ENCODE measurements around the gene EHHADH.

GRCh38 chr3:185153171-185153771 is 100.6 kb downstream of the EHHADH start:
- TF ChIP-seq U2AF2 (IDR thresholded peaks at IDR 0.05; ENCODE audit: low read depth, low read length) = no peak
- no peak; the same call in 1 of the 2 replicates for TF ChIP-seq ZBTB34 (CRISPR knock-in tag; IDR thresholded peaks at IDR 0.05)
- no peak for TF ChIP-seq USF2 (IDR thresholded peaks at IDR 0.05; ENCODE audit: low read depth, low read length)
- TF ChIP-seq USF2 (CRISPR knock-in tag; IDR thresholded peaks at IDR 0.05; ENCODE audit: borderline replicate concordance) = no peak
- no peak for TF ChIP-seq CTCF (CRISPR knock-in tag; IDR thresholded peaks at IDR 0.05)
- TF ChIP-seq ZNF282 (IDR thresholded peaks at IDR 0.05; ENCODE audit: partially characterized antibody) = no peak
- no peak for TF ChIP-seq POLR2A (IDR thresholded peaks at IDR 0.05; ENCODE audit: insufficient read depth in 1 of 2, low read depth in 2 of 2, low read length in 2 of 2)
- no peak for TF ChIP-seq ZIK1 (CRISPR knock-in tag; IDR thresholded peaks at IDR 0.05; ENCODE audit: borderline replicate concordance, low read depth)
- TF ChIP-seq EP300 (IDR thresholded peaks at IDR 0.05; ENCODE audit: low read depth in 2 of 2, low read length in 2 of 2) = no peak
- TF ChIP-seq EP300 (CRISPR knock-in tag; IDR thresholded peaks at IDR 0.05; ENCODE audit: borderline replicate concordance) = no peak
- no peak for TF ChIP-seq SNRNP70 (IDR thresholded peaks at IDR 0.05; ENCODE audit: low read depth, low read length)
- no peak for TF ChIP-seq AKNA (CRISPR knock-in tag; IDR thresholded peaks at IDR 0.05; ENCODE audit: borderline replicate concordance)
- TF ChIP-seq ZNF672 (CRISPR knock-in tag; IDR thresholded peaks at IDR 0.05) = no peak
- no peak for TF ChIP-seq TAF1 (CRISPR knock-in tag; IDR thresholded peaks at IDR 0.05)
- TF ChIP-seq BRCA1 (CRISPR knock-in tag; IDR thresholded peaks at IDR 0.05) = no peak
- TF ChIP-seq HDAC6 (IDR thresholded peaks at IDR 0.05; ENCODE audit: low read depth, low read length) = no peak
